Activated naive CD4-positive, alpha-beta T cell treated with anti-CD3 and anti-CD28 coated beads, Interleukin-2, amount 50 U/mL, for 16 hours (primary cell): ENCODE results near the gene COPG1.

Source experiments
- DNase-seq: peaks from one replicate; pipeline ENCODE4 v3.0.0-alpha.2; 2020

COPG1 gene

GRCh38 chr3:129278966-129279906 is 29.8 kb downstream of the COPG1 start:
- peak; percentile 61 for DNase-seq

DNA sequence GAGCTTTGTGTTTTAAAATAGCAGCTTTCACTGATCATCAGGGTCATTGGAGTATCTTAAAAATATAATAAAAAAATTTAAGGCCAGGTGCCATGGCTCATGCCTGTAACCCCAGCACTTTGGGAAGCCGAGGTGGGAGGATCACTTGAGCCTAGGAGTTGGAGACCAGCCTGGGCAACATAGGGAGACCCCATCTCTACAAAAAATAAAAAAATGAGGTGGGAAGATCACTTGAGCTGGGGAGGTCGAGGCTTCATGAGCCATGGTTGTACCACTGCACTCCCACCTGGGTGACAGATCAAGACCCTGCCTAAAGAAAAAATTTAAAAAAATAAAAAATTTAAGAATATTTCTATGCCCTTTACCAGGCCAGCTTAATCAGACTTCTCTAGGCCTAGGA is 30.8 kb downstream of the COPG1 start:
- no peak for DNase-seq

GRCh38 chr3:129281726-129282125 is 32.3 kb downstream of the COPG1 start:
- DNase-seq = no peak

- peak; percentile 16 for DNase-seq
Measured at GRCh38 chr3:129282727-129283327, 33.4 kb downstream of the COPG1 start.

DNA sequence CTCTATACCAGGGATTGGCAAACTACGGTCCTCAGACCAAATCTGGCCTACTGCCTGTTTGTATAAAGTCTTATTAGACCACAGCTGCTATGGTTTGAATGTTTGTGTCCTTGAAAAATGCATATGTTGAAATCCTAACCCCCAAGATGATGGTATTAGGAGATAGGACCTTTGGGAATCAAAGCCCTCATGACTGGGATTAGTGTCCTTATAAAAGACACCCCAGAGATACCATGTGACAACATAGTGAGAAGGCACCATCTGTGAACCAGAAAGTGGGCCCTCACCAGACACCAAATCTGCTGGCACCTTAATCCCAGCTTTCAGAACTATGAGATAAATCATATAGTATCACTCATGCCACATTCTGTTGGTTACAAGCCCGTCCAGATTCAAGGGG is 36.7 kb downstream of the COPG1 start:
- no peak for DNase-seq

- no peak for DNase-seq
Measured at GRCh38 chr3:129288446-129288845, 39.0 kb downstream of the COPG1 start.

DNA sequence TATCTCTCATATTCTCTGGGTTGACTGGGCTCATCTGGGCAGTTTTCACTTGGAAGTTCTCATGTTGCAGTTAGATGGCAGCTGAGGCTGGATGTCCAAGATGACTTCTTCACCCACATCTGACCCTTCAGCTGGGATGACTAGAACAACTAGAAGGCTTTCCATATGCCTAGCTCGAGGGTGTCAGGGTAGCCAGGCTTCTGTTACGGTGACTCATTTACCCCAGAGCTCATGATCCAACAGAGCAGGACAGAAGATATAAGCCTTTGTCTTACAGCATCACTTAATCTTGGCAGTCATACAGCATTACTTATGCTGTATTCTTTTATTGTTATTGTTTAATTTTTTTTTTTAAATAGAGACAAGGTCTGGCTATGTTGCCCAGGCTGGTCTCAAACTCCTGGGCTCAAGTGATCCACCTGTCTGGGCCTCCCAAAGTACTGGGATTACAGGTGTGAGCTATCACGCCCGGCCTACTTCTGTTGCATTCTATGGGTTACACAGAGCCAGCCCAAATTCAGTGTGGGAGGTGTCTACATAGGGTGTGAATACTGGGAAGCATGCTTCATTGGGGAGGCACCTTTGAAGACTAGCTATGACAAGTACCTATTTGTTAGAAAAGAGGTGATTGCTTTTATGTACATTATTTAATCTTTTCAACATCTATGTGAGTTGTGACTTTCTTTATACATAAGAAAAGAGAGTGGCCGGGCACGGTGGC is 40.0 kb downstream of the COPG1 start:
- DNase-seq = no peak

DNA sequence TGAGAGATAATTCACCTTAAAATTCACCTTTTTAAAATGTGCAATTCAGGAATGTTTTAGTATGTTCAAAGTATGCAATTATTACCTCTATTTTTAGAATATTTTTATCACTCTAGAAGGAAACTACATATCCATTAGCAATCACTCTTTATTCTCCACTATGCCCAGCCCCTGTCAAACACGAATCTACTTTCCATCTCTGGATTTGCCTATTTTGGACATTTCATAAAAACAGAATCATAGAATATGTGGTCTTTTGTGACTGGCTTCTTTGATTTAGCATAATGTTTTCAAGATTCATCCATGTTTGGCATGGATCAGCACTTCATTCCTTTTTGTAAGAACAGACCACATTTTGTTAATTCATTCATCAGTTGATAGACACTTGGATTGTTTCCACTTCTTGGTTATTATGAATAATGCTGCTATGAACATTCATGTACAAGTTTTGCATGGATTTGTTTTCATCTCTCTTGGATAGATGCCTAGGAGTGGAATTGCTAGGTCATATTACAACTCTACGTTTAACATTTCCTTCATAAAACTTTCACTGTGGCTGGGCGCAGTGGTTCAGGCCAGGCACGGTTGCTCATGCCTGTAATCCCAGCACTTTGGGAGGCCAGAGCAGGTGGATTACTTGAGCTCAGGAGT is 42.0 kb downstream of the COPG1 start:
- DNase-seq = no peak

DNA sequence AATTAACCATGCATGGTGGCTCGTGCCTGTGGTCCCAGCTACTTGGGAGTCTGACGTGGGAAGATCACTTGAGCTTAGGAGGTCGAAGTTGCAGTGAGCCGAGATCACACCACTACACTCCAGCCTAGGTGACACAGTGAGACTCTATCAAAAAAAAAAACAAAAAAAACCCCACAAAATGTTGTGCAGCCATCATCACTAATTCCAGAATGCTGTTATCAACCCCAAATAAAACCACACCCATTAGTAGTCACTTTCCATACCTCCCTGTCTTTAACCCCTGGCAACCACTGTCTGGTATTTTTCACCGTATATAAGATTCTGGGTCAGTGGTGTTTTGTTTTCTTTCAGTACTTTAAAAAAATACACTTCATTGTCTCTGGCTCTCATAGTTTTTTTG is 45.9 kb downstream of the COPG1 start:
- no peak for DNase-seq

GRCh38 chr3:129304146-129304961 is 54.9 kb downstream of the COPG1 start:
- DNase-seq = no peak

DNA sequence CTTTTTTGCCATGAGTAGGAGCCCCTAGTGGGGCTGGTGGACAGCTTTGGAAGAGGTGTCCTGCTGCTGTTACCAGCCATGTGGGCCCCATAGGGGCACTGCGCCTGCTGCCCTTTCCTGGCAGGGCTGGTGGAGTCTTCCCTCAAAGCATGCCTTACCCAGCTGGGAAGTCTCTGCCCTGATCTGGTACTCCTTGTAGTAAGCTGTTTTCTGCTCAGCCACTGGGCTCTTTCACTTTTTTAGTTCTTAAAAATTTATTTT is 55.5 kb downstream of the COPG1 start:
- DNase-seq = no peak

DNA sequence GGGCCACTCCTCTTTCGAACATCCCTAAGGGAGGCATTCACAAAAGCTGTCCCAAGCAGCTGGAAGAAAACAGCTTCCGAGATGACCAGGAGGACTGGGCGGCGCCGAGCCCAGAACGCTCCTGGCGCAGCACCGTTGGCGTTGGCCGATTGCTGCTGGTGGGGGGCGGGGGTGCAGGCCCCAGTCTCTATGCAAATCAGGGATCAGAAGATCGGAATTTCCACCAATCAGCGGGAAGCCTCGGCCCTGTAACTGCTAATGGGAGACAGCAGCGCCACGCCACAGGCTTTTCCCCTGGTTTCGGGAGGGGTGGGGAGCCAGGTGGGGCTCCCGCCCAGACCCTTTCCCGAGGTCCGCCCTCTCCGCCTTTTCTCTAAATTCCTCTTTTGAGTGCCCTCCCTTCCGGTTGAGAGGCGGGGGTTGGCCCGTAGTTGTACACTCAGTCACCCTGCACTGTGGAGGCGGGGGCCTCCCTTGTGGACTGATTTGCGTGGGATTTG is 56.2 kb downstream of the COPG1 start:
- DNase-seq = peak; percentile 30

GRCh38 chr3:129308636-129309035 is 59.2 kb downstream of the COPG1 start:
- DNase-seq = no peak

DNA sequence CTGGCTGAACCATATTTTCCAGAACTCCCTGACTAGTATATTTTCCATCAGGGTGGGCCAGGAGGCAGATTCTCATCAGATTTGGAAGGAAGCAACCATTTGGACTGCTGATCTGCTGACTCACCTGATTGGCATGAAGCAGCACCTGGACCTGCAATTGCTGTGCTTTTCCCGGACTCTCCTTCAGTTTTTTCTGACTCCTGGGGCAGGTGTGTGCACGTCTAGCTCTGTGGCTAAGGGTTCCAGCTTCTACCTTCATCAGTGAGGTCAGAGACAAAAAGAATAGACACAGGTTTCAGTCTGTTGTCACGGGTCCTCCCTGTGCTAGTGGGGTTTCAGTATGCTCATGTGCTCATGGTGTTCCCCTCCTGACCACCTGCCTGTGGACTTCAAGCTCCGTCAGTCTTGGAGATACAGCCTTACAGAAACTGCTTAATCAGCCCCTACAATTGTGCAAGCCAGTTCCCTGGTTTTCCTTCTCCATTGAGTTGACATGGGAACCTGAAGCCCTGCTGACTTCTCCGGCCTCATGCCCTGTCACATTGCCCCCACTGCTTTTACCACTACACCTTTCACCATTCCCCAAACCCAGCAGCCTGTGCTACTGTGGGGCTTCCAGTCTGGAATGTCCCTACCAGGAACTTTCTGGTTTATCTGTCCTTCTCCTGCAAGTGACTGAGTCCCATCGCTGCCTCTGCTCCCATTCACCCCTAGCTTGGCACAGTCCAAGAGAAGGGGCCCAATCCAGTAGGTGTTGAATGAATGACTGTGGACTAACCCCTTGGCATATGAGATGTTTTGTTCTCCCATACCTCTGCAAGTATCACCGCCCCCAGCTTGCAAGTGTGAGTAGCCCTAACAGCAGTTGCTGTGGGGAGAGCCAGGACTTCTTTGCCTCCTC is 61.0 kb downstream of the COPG1 start:
- no peak for DNase-seq

- no peak for DNase-seq
Measured at GRCh38 chr3:129311054-129311902, 61.9 kb downstream of the COPG1 start.

DNA sequence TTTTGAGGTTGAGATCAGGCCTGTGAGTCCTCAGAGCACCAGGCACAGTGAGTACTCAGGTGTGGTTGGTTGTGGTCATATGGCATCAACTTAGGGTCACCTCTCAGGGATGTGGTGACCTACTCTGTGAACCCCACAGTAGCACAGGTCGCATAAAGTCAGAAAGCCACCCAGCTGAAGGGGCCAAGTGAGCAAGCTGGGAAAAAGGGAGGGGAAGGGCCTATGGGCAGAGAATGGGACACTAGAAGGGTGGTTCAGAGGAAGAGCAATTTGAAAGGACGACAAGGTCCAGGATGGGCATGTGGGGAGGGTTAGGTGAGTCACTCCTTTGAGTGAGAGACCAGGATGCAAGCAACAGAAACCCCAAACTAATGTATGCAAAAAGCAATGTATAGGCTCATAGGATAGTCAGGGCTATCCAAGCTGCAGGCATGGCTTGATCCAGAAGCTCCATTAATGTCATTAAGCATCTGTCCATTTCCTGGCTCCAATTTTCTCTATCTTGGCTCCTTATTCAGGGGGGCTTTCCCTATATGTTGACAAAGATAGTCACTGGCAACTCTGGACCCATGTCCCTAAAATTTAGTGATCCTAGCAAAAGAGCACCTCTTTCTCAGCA is 62.7 kb downstream of the COPG1 start:
- DNase-seq = no peak

DNA sequence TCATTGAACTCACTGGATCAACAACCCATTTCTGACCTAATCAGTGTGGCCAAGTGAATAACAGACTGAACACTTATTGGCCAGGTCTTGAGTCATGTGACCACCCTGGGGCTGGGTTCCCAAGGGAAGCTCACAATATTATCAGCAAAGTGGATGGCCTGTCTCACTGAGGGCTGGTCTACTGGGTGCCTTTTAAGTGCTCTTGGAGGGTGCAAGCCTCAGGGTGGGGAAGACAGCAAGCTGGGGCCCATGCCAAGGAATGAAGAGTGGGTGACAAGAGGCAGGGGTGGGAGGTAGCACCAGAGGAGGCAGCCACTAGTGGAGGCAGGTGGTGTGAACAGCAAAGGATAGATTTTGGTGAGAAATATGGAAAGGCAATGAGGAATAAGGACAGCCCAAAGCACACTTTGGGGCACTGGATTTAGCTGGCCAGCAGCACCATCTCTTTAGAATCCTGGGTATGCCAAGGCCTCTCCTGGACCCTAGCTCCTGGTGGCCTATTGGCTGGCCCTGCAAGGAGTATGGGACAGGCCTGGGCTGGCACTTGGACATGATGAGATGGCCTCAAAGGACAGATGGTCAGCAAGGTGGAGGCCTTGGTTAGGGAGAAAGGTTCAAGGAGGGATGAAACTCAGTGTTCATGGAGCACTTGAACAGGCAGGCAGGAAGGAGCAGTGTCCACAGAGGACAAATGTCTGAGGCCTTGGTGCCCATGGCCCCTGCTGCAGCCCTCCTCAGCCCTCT is 63.4 kb downstream of the COPG1 start:
- DNase-seq = no peak

DNA sequence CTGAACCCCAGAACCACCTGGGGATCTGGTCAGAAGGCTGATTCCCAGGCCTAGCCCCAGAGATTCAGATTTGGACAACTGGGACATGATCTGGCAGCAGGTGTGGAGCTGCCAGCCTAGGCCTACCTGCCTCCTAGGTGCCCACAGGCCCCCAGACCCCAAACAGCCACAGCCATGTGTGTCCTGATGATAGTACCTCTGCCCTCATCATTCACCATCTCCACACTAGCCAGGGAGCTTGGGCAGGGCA is 63.9 kb downstream of the COPG1 start:
- no peak for DNase-seq

GRCh38 chr3:129313665-129314385 is 64.4 kb downstream of the COPG1 start:
- no peak for DNase-seq
